Subcutaneous abdominal adipose tissue (tissue), 5 donors: ENCODE data around the gene TBC1D2B.

ENCODE experiments used
- H3K27ac ChIP-seq: one replicate; pipeline ENCODE4 v1.7.0; 2013; ENCODE audit warnings: low read depth, mild to moderate bottlenecking, inconsistent platforms, low read length, moderate library complexity
- H3K27me3 ChIP-seq, 5 donors: one replicate each; pipeline ENCODE4 v1.7.0; 2013; ENCODE audit warnings: low read length in 5 of 5, inconsistent platforms in 1 of 5; ENCODE audit not compliant: control insufficient read depth in 5 of 5, insufficient read depth in 4 of 5
- H3K36me3 ChIP-seq, 5 donors: one replicate each; pipeline ENCODE4 v1.7.0; 2013; ENCODE audit warnings: low read length in 5 of 5; ENCODE audit not compliant: control insufficient read depth in 5 of 5, insufficient read depth in 5 of 5
- H3K4me1 ChIP-seq, 5 donors: one replicate each; pipeline ENCODE4 v1.7.0; 2013; ENCODE audit warnings: low read length in 5 of 5, mild to moderate bottlenecking in 3 of 5, moderate library complexity in 1 of 5; ENCODE audit not compliant: control insufficient read depth in 5 of 5, insufficient read depth in 5 of 5
- H3K4me3 ChIP-seq, 5 donors: one replicate each; pipeline ENCODE4 v1.7.0; 2013; ENCODE audit warnings: low read length in 5 of 5, low read depth in 1 of 5
- H3K9ac ChIP-seq, 5 donors: one replicate each; pipeline ENCODE4 v1.7.0; 2013; ENCODE audit warnings: low read length in 5 of 5, mild to moderate bottlenecking in 4 of 5, moderate library complexity in 3 of 5
- H3K9me3 ChIP-seq, 5 donors: one replicate each; pipeline ENCODE4 v1.7.0; 2013; ENCODE audit warnings: low read length in 5 of 5; ENCODE audit not compliant: control insufficient read depth in 5 of 5
- donor health status: healthy.
- donor health status: healthy.
- donor health status: healthy.
- donor health status: healthy.
- donor health status: healthy.

Gene TBC1D2B

DNA sequence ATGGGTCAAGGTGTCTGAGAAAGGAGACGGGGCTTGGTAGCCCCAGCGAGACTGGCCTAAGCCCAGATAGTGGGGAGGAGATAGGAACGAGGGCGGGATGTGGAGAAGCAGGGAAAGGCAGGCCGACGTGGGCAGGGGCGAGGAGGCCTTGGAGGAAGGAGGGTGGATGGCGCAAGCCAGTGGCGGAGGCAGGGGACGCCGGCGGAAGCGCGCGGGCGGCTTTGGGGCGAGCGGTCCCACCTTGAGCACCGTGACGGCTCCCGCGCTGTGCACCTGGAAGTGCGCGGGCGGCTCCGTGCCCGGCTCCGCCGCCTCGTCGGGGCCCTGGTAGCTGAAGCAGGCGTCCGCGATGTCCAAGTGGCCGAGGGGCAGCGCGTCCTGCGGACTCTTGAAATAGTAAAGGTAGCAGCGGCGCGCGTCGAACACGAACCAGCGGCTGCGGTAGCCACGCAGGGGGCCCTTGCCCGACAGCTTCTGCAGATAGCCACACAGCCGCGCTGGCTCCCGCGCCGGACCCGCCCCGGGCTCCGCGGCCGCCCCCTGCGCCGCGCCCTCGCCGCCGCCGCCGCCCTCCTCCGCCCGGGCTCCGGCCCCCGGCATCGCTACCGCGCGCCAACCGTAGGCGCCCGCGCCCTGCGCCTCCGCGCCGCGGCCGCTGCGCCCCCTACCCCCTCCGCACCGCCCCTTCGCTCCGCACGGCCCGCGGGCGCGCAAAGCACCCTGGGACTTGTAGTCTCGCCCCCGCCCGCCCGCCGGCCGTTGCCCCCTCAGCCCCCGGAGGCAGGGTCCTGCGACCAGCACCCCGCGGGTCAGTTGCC, at the start of gene TBC1D2B:
TSS of gene TBC1D2B (minus strand) at position 659 of the 818 bp plus-strand sequence. CDS start at position 600, 59 bp downstream.
- Histone ChIP-seq H3K9ac (peak within 1 kb of the TSS; percentile 67 to 92 (median 90)), H3K36me3 (no peaks in the 10 kb centered on the region), H3K27ac (peak within 1 kb of the TSS; percentile 98), H3K4me1 (peaks cover 15 to 58% (median 56%) of the 10 kb centered on the region in 5 donors), H3K27me3 (no peaks in the 10 kb centered on the region), H3K4me3 (peak within 1 kb of the TSS; percentile 92 to 99 (median 97)), H3K9me3 (no peaks in the 10 kb centered on the region)

DNA sequence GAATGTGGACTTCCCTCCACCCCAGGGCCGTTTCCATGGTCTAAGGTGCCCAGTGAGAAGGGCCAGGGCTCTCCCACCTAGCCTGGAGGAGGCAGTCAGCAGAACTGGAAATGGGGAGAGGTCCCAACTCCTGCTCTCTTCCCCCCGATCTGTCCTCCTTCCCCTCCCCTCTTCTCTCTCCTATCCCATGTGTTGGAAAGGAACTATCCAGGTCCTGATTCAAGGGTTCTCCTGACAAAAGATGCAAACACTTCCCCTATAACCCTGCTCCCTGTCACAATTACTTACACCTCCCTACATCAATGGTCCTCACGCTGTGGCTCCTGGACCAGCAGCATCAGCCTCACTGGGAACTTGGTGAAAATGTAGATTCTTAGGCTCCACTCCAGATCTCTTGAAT, 47.8 kb upstream of the TBC1D2B start:
- Histone ChIP-seq H3K4me1 (peaks cover 0 to 4% (median 0%) of the 10 kb centered on the region in 5 donors), H3K9me3 (no peaks in the 10 kb centered on the region), H3K27me3 (no peaks in the 10 kb centered on the region), H3K4me3 (no peak overlapping the region), H3K9ac (no peak overlapping the region), H3K27ac (no peak overlapping the region), H3K36me3 (no peaks in the 10 kb centered on the region)

DNA sequence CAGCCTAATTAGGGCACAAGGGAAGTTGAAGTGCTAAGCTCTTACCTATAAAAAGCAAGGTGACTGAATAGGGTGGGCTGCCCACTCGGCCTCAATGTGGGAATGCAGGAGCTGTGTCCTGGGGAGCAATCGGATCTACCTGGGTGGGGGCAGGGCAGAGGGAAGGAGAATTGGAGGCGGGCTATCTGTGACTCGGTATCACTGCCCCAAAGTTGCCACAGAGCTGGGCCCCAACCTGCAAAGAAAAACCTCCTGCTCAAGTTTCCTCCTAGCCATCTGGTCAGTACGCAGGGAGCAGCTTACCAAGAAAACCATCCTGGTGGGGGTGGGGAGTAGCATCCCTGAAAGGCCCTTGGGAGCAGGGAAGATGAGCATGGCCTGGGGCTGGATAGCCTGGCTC, 43.0 kb upstream of the TBC1D2B start:
- H3K9me3 ChIP-seq: no peaks in the 10 kb centered on the region

DNA sequence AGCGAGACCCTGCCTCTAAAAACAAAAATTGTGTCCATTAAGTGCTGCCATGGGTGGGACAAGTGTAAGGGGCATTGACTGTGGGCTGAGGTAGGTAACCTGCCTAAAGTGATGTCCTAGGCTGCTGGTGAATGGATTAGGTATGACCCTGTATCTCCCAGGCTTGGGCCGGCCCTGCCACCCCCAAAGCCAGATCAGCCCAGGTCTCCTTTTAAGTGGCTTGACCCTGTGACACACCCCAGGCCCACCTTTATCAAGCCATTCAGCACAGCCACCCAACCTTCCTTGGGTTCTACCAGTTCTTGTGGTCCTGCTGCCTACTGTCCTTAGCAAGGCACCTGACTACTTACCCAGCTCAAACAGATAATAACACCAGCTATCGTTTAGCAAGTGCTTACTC, 35.0 kb upstream of the TBC1D2B start:
- no peak overlapping the region for H3K4me3 ChIP-seq
- no peak overlapping the region for H3K9ac ChIP-seq

More for the DNA sequence above, 43.0 kb upstream of the TBC1D2B start:
- Histone ChIP-seq H3K4me1 (peaks cover 0 to 4% (median 0%) of the 10 kb centered on the region in 5 donors), H3K4me3 (no peak overlapping the region), H3K27ac (no peak overlapping the region), H3K27me3 (no peaks in the 10 kb centered on the region), H3K36me3 (no peaks in the 10 kb centered on the region), H3K9ac (no peak overlapping the region)

DNA sequence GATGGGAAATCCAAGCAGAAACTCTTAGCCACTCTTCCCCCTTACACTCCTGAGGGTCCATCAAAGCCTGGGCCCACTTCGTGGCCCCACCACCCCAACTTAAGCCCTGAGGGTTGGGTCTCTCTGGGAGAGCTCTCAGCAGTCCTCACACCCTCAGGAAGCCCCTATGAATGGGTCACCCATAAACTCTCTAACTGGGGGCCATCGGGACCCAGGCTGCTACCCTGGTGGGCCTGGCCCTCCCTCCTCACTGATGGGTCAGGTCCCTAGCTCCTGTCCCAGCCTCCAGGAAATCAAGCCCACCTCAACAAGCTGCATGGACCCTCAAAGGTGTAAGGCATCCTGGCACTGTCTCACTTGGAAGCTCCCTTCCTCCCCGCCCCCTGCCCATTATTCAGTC, 34.3 kb upstream of the TBC1D2B start:
- H3K27ac ChIP-seq: no peak overlapping the region
- no peak overlapping the region for H3K9ac ChIP-seq
- H3K9me3 ChIP-seq: no peaks in the 10 kb centered on the region
- no peaks in the 10 kb centered on the region for H3K36me3 ChIP-seq
- no peaks in the 10 kb centered on the region for H3K27me3 ChIP-seq
- H3K4me1 ChIP-seq: peaks cover 0 to 3% (median 0%) of the 10 kb centered on the region in 5 donors
- H3K4me3 ChIP-seq: no peak overlapping the region

More for the DNA sequence above, 35.0 kb upstream of the TBC1D2B start:
- no peak overlapping the region for H3K27ac ChIP-seq
- H3K36me3 ChIP-seq: no peaks in the 10 kb centered on the region
- no peaks in the 10 kb centered on the region for H3K27me3 ChIP-seq
- peaks cover 0 to 3% (median 0%) of the 10 kb centered on the region in 5 donors for H3K4me1 ChIP-seq
- no peaks in the 10 kb centered on the region for H3K9me3 ChIP-seq

DNA sequence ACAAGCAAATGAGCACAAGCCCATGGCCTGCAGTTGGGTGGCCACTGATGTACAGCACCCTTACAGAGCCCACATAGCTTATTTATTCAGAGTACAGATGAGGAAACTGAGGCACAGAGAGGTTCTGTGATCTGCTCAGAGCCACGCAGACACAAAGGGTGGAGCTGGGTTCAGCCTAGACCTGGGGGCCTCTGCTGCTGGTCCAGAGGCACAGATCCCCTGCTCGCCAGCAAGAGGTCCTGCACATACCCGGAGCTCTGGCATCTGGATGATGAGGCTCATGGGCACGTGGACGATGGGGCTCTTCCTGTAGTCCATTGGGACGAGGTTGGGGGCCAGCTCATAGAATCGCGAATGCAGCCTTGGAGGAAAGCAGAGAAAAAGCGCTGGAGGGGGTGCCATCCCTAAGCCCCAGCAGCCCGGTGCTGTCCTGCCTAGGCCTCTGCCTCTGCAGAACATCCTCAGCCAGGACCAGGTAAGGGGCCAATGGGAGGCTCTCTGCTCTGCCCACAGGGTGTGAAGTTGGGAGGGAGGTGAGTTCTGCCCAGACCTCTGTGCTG, 33.5 kb upstream of the TBC1D2B start:
- no peaks in the 10 kb centered on the region for H3K27me3 ChIP-seq
- no peak overlapping the region for H3K27ac ChIP-seq
- H3K9ac ChIP-seq: no peak overlapping the region
- no peaks in the 10 kb centered on the region for H3K9me3 ChIP-seq
- no peak overlapping the region for H3K4me3 ChIP-seq
- peaks cover 0 to 3% (median 0%) of the 10 kb centered on the region in 5 donors for H3K4me1 ChIP-seq
- H3K36me3 ChIP-seq: no peaks in the 10 kb centered on the region

DNA sequence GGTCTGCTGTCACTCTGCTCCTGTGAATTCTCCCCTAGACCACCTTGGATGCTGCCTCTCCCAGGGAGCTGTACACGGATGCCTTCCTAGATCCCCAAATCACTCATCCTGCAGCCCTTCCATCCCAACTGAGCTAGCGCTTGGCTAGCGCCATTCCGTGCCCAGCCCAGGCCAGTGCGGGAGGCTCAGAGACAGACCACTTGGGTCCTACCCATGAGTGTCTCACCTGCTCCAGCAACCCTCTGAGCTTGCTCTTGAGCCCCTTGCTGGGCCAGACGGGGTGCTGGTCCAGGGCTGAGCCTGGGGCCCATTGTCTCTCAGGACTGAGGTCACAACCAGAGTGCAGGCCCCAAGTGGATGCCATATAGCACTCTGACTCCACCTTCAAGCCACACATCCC, 32.6 kb upstream of the TBC1D2B start:
- Histone ChIP-seq H3K4me1 (peaks cover 0 to 3% (median 0%) of the 10 kb centered on the region in 5 donors), H3K4me3 (no peak overlapping the region), H3K9me3 (no peaks in the 10 kb centered on the region), H3K9ac (no peak overlapping the region), H3K27me3 (no peaks in the 10 kb centered on the region), H3K27ac (no peak overlapping the region), H3K36me3 (no peaks in the 10 kb centered on the region)

DNA sequence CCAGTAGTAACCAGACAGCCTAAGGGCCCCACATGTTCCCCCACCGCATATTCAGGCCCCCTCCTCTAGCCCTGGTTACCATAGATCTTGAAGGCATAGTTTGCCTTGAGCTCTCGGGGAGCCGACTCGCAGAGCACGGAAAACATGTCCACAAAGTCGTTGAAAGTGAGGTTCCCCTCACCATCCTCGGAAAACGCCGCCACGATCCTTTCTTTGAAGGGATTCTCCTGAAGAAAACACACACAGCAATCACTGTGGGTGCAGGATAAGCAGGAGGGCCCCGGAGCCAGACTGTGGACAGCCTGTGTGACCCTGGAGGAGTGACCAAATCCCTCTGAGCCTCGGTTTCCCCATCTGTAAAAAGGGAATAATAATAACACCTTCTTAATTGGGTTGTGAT, 31.6 kb upstream of the TBC1D2B start:
- peaks cover 0 to 5% (median 3%) of the 10 kb centered on the region in 5 donors for H3K4me1 ChIP-seq
- no peak overlapping the region for H3K9ac ChIP-seq
- no peaks in the 10 kb centered on the region for H3K27me3 ChIP-seq
- H3K4me3 ChIP-seq: no peak overlapping the region
- H3K9me3 ChIP-seq: no peaks in the 10 kb centered on the region
- H3K27ac ChIP-seq: no peak overlapping the region
- H3K36me3 ChIP-seq: no peaks in the 10 kb centered on the region

DNA sequence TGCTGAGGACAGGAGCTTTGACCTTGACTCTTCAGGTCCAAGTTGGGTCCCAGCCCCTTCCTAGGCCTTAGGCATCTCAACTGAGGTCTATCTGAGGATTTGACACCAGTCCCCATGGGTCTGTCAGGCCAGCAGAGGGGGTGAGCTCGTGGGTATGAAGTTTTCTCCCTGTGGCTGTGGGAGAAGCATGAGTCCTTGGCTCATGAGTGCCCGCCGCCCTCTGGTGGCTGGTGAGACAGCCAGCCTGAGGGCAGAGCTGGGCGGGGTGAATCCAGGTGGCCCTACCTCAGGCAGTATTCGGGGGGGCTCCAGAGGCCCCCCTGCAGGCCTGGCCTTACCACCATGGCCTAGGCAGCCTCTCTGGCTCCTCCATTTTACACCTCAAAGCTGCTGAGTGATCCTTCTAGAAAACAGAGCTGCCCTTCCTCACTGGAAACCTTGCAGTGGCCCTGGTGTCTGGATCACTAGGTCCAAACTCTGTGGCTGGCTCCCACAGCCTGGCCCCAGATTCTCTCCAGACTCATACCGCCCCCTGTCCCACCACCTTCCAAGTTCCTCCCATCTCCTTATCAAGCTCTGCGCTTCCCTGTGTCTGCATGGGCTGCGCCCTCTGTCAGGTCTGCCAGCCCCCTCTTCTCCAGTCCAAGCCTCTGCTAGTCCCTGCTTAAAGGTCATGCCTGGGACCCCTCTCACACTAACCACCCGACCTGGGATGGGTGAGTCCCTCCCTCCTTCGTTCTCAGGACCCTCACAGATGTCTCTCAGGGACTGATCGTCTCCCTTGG, 31.0 kb upstream of the TBC1D2B start:
- Histone ChIP-seq H3K9ac (no peak overlapping the region), H3K27me3 (no peaks in the 10 kb centered on the region), H3K36me3 (no peaks in the 10 kb centered on the region), H3K4me3 (no peak overlapping the region), H3K27ac (no peak overlapping the region), H3K4me1 (peaks cover 0 to 12% (median 10%) of the 10 kb centered on the region in 5 donors), H3K9me3 (no peaks in the 10 kb centered on the region)

DNA sequence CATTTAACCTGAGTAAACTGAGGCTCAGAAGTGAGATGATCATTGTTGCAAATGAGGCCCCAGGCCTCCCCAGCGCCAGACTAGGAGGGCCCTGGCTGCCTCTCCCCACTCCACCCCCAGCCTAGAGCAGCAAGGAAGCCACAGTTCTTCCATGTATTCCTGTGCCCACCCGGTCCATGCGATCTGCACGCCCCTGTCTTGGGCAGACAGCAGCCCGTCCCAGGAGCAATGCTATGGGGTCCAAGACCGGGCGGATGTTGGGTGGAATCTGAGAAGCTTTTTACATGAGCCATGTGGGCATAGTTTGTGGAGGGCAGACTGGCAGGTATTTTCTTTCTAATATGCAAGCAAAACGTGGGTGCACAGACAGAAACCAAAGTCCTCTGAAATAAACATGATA, 30.0 kb upstream of the TBC1D2B start:
- Histone ChIP-seq H3K36me3 (no peaks in the 10 kb centered on the region), H3K4me1 (peaks cover 0 to 19% (median 15%) of the 10 kb centered on the region in 5 donors), H3K9ac (no peak overlapping the region), H3K4me3 (no peak overlapping the region), H3K27ac (no peak overlapping the region), H3K9me3 (no peaks in the 10 kb centered on the region), H3K27me3 (no peaks in the 10 kb centered on the region)
